Immature natural killer cell (primary cell): Measurements from ENCODE around the gene KRT2. TPM values are rescaled to one million over a fixed set of nuclear protein-coding genes. Genes with fewer than 3 reads are reported as not detected.

Source experiments
- DNase-seq, 3 donors: peaks; one replicate each; pipeline ENCODE4 v3.0.0; 2022; ENCODE audit warnings: mixed read lengths in 1 of 3
- H3K27ac Mint-ChIP-seq, 6 donors: one replicate each; pipeline ENCODE4 v1.8.0; 2020; ENCODE audit warnings: mixed read lengths in 6 of 6, mild to moderate bottlenecking in 5 of 6, inconsistent platforms in 4 of 6, moderate library complexity in 3 of 6
- H3K27me3 Mint-ChIP-seq, 3 donors: one replicate each; pipeline ENCODE4 v1.8.0; 2020 to 2021; ENCODE audit warnings: low read depth in 3 of 3, mild to moderate bottlenecking in 3 of 3, mixed read lengths in 3 of 3, moderate library complexity in 3 of 3, inconsistent platforms in 1 of 3
- H3K36me3 Mint-ChIP-seq, 3 donors: one replicate each; pipeline ENCODE4 v1.8.0; 2020; ENCODE audit warnings: mixed read lengths in 3 of 3, inconsistent platforms in 2 of 3, mild to moderate bottlenecking in 2 of 3
- H3K4me1 Mint-ChIP-seq, 2 donors: one replicate each; pipeline ENCODE4 v1.8.0; 2020; ENCODE audit warnings: inconsistent platforms in 2 of 2, mild to moderate bottlenecking in 2 of 2, mixed read lengths in 2 of 2, moderate library complexity in 1 of 2
- H3K4me3 Mint-ChIP-seq, 5 donors: one replicate each; pipeline ENCODE4 v1.8.0; 2020; ENCODE audit warnings: mild to moderate bottlenecking in 5 of 5, mixed read lengths in 5 of 5, inconsistent platforms in 3 of 5, moderate library complexity in 3 of 5
- H3K9me3 Mint-ChIP-seq, 6 donors: one replicate each; pipeline ENCODE4 v1.8.0; 2020; ENCODE audit warnings: mild to moderate bottlenecking in 6 of 6, mixed read lengths in 6 of 6, inconsistent platforms in 4 of 6, moderate library complexity in 3 of 6
- polyA plus RNA-seq, 3 donors: library from polyadenylated mRNA; unstranded; fragments of 300-500 nt; fragmentation: Illumina TruSeq; gene quantifications; one replicate each; pipeline ENCODE4 v1.2.3, GENCODE V29; 2021

KRT2 gene
- polyA plus RNA-seq, 3 donors from 2014 or later, result 0.51 to 1.3 (median 0.61) TPM

DNA sequence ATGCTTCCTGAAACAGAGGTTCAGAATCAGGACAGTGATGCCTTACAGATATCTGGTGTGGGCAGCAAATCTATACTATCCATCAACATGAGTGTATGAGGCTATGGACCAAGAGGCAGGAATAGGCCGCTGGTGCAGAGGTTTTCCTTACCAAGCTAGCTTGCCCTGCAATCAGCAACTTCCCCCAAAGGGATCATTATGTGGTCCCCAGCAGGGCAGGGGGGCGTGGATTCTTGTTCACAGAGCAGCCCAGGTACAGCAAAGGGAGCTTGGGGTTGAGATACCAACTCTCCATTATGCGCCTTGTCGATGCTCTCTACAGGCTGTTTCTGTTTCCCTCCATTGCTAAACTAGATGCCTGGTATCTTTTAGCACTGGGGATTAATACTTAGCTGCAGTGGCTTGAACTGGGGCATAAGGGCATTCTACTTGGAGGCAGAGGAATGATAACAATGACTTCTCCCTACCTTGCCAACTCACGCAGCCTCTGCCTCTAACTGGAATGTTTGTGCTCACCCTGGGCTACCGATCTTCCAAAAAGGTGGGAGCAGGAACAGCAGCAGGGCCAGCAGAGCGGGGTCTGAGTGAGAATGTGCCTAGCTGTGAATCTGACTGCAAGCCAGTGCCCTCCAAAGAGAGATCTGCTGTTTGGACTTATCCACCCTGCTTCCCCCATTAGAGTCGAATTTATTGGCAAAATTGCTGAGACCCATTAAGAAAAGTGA, 38.5 kb upstream of the KRT2 start:
- Mint-ChIP-seq H3K4me3 (peak overlapping the region; percentile 82 to 92 (median 83)), H3K9me3 (no peaks in the 10 kb centered on the region), H3K4me1 (peaks cover 40 to 46% of the 10 kb centered on the region in 2 donors), H3K27me3 (peaks cover 5 to 13% (median 10%) of the 10 kb centered on the region in 3 donors), H3K36me3 (no peaks in the 10 kb centered on the region), H3K27ac (peak overlapping the region in 5 of 6 donors; percentile 57 to 91 (median 76))
- DNase-seq, result no peak

DNA sequence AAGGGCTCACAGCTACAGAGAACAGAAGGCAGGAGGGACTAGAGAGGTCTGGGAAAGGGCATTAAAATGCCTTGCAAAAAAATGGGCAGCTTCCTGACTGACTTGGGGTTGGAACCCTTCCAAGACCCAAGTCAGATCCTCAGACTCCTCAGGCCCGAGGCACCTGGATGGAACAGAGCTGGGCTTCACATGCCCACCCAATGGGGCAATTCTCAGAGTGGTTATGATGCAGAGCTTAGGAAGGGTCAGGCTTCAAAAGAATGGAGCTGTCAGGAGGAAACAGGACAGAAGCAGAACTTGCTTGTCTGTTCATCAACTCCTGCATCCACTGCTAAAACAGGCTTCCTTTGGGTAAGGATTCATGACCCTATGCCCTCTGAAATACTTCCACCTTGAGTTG, 37.9 kb upstream of the KRT2 start:
- Mint-ChIP-seq H3K36me3 (no peaks in the 10 kb centered on the region), H3K4me1 (peaks cover 40 to 46% of the 10 kb centered on the region in 2 donors), H3K9me3 (no peaks in the 10 kb centered on the region), H3K27ac (peak overlapping the region in 4 of 6 donors; percentile 32 to 91 (median 76)), H3K4me3 (peak overlapping the region; percentile 31 to 87 (median 56)), H3K27me3 (peaks cover 5 to 13% (median 10%) of the 10 kb centered on the region in 3 donors)
- no peak for DNase-seq

DNA sequence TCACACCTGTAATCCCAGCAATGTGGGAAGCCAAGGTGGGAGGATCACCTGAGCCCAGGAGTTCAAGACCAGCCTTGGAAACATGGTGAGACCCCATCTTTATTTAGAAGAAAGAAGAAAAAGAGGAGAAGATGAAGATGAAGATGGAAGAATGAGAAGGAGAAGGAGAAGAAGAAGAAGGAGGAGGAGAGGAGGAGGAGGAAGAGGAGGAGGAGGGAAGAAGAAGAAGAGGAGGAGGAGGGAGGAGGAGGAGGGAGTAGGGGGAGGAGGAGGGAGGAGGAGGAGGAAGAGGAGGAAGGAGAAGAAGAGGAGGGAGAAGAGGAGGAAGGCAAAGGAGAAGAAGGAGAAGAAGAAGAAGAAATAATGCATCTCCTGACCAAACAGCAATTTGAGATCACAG, 37.2 kb upstream of the KRT2 start:
- Mint-ChIP-seq H3K4me1 (peaks cover 40 to 46% of the 10 kb centered on the region in 2 donors), H3K36me3 (no peaks in the 10 kb centered on the region), H3K9me3 (no peaks in the 10 kb centered on the region), H3K27ac (peak overlapping the region in 2 of 6 donors; percentile 65 to 76), H3K27me3 (peaks cover 5 to 13% (median 13%) of the 10 kb centered on the region in 3 donors), H3K4me3 (peak overlapping the region in 1 of 5 donors; percentile 56)
- DNase-seq, result no peak

DNA sequence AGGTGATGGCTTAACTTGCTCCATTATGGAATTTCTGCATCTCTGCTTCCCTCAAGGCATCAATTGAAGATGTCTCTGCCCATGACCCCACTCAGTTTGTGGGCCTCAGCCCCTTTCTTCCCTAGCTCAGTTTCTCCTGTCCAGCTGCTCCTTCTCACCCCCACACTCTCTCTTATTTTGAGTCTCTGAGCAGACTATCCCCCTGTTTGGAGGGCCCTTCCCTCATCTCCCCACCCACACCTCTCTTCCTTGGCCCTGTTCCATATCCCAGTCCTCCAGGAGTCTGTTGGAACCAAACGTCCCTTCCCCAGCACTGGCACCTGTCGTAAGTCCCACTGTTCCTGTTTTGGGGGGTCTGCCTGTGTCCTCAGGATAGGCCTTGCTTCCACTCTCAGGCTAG, 36.5 kb upstream of the KRT2 start:
- H3K4me1 Mint-ChIP-seq, result peaks cover 40 to 46% of the 10 kb centered on the region in 2 donors

DNA sequence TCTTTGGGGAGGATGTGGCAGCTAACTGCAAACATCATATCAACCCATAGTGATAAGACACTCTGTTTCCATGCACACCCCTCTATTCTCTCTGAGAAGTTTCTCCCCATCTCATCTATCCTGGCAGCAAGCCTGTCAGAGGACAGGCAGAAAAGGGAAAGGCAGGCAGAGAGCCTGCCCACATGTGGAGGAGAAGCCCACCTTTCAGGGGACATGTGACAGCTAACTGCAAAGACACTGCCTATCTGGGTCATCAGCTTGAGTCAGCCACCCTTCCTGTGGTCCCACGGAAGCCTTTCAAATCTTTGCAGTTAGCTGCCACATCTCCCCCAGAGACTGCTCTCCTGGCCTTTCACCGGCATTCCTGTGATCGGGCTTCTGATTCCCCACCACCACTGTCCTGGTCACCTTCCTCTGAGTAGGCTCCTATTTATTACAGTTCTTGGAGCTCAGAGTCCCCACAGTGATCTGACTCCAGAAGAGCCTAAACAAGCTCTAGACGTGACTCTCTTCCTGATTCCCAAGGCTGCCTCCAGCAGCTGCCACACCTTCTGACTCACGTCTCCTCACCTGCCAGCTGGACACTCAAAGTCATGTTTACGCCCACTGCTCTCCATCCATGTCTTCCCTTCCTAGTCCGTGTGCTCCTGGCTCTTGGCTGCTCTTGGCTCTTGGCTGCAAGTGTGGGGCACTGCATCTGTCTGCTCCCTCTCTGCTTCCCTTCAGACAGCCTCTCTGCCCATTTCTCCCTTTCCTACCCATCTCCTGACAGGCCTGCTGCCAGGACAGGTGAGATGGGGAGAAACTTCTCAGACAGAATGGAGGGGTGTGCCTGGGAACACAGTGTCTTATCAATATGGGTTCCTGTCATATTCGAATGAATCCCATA, 35.7 kb upstream of the KRT2 start:
- DNase-seq, result peak; percentile 22 to 39 (median 35)
- Mint-ChIP-seq H3K9me3 (no peaks in the 10 kb centered on the region), H3K4me3 (peak overlapping the region in 4 of 5 donors; percentile 44 to 69 (median 58)), H3K36me3 (no peaks in the 10 kb centered on the region), H3K27me3 (peaks cover 9 to 16% (median 11%) of the 10 kb centered on the region in 3 donors), H3K4me1 (peaks cover 40 to 46% of the 10 kb centered on the region in 2 donors), H3K27ac (peak overlapping the region; percentile 3 to 76 (median 34))

More for the DNA sequence above, 36.5 kb upstream of the KRT2 start:
- H3K27me3 Mint-ChIP-seq, result peaks cover 7 to 16% (median 11%) of the 10 kb centered on the region in 3 donors
- H3K27ac Mint-ChIP-seq, result peak overlapping the region in 4 of 6 donors; percentile 13 to 76 (median 68)
- H3K9me3 Mint-ChIP-seq, result no peaks in the 10 kb centered on the region
- peak overlapping the region in 1 of 5 donors; percentile 40 for H3K4me3 Mint-ChIP-seq
- DNase-seq, result no peak
- H3K36me3 Mint-ChIP-seq, result no peaks in the 10 kb centered on the region

DNA sequence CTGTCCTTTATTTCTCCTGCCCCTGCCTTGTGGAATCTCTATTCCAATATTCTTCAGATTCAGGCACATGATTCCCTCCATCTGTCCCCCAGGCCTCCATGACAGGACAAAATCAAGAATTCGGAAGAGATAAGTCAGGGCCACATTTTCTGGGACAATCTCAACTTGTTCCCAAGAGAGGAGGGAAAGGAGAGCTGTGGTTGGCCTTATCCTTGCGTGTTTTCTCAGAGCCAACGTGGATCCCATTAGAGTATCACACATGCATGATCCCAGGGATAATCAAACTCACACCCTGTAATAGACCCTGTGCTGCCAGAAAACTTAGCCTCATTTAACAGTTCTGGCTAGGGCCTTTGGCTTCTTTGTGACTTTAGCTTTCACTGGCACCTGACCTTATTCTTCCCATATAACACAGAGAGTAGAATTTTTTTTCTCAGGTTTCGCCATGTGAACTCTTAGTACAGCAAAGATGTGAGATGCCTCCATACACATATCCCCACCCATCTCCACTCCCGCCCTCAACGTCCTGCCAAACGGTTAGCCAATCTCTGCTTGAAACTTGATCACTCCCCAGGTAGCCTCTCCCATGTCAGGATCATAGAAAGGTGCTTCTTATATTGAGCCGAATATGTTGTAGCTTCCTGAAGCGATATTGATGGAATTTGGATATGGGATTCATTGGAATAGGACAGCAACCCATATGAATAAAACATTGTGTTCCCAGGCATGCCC, 34.9 kb upstream of the KRT2 start:
- H3K36me3 Mint-ChIP-seq, result no peaks in the 10 kb centered on the region
- DNase-seq, result no peak
- H3K4me1 Mint-ChIP-seq, result peaks cover 45 to 52% of the 10 kb centered on the region in 2 donors
- no peaks in the 10 kb centered on the region for H3K9me3 Mint-ChIP-seq
- H3K4me3 Mint-ChIP-seq, result peak overlapping the region in 3 of 5 donors; percentile 55 to 69 (median 62)
- H3K27ac Mint-ChIP-seq, result peak overlapping the region in 3 of 6 donors; percentile 50 to 76 (median 68)
- H3K27me3 Mint-ChIP-seq, result peaks cover 11 to 16% (median 12%) of the 10 kb centered on the region in 3 donors

DNA sequence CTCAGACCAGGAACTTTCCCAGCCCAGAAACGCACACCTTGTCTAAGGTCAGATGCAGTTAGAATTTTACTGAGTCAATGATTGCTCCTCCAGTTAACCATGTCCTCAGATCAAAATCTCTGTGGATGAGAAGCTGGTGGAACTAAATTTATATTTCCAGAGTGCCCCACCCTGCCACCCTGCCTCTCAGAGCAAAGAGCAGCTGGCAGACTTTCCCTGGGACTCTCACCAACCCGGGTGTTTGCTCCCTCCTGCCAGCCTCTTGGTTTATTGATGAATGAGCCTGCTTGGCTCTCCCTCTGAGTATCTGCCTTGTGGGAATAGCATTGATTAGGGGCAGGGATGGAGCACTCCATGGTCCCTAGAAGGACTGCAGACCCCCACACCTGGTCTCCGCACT, 34.1 kb upstream of the KRT2 start:
- peaks cover 11 to 13% (median 12%) of the 10 kb centered on the region in 3 donors for H3K27me3 Mint-ChIP-seq
- H3K4me3 Mint-ChIP-seq, result no peak overlapping the region
- DNase-seq, result no peak
- no peaks in the 10 kb centered on the region for H3K9me3 Mint-ChIP-seq
- peaks cover 47 to 52% of the 10 kb centered on the region in 2 donors for H3K4me1 Mint-ChIP-seq
- no peaks in the 10 kb centered on the region for H3K36me3 Mint-ChIP-seq
- H3K27ac Mint-ChIP-seq, result peak overlapping the region in 1 of 6 donors; percentile 76

DNA sequence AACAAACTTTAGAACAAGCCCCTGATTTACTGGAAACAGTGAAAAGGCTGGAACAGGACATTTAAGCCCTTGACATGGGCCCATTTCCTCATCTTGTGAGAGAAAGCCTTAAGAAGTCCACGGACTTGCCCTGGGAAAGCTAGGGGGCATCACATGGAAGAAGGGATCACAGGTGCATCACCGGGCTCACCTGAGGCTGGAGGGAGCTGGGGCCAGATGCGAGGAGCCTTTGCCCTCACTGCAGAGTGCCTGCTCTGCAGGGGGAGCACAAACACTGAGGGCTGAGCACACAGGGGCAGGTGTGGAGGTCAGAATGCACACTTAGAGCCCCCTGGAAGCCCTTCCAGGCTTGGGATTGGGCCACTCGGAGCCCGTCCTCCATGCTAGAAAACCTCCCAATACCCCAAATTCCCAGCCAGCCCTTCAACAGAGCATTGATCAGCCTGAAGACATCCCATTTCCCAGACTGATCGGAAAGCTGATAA, 33.4 kb upstream of the KRT2 start:
- Mint-ChIP-seq H3K4me3 (no peak overlapping the region), H3K27ac (peak overlapping the region in 1 of 6 donors; percentile 32), H3K4me1 (peaks cover 46 to 52% of the 10 kb centered on the region in 2 donors), H3K9me3 (no peaks in the 10 kb centered on the region), H3K27me3 (peaks cover 7 to 15% (median 12%) of the 10 kb centered on the region in 3 donors), H3K36me3 (no peaks in the 10 kb centered on the region)
- no peak for DNase-seq

DNA sequence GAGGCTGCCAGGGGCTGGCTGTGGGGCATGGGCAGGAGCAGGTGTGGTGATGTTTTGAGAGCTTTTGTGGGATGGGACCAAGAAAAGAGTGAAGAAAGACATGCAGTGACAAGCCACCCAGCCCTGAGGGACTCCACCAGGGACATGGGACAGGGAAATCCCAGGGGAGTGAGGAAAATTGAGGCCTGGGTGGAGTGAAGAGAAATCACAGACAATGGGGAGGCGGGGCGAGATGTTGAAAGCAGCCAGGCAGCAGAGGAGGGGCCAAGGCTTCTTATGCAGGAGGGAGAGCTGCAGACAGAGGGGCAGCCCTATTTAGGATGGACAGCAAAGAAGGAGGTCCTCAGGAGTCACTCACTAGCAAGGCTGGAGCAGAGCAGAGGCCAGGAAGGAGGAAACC, 32.4 kb upstream of the KRT2 start:
- H3K4me1 Mint-ChIP-seq, result peaks cover 47% of the 10 kb centered on the region in 2 donors
- no peaks in the 10 kb centered on the region for H3K9me3 Mint-ChIP-seq
- no peaks in the 10 kb centered on the region for H3K36me3 Mint-ChIP-seq
- H3K27ac Mint-ChIP-seq, result peak overlapping the region in 3 of 6 donors; percentile 28 to 69 (median 68)
- peaks cover 12 to 15% (median 14%) of the 10 kb centered on the region in 3 donors for H3K27me3 Mint-ChIP-seq
- H3K4me3 Mint-ChIP-seq, result no peak overlapping the region
- no peak for DNase-seq

DNA sequence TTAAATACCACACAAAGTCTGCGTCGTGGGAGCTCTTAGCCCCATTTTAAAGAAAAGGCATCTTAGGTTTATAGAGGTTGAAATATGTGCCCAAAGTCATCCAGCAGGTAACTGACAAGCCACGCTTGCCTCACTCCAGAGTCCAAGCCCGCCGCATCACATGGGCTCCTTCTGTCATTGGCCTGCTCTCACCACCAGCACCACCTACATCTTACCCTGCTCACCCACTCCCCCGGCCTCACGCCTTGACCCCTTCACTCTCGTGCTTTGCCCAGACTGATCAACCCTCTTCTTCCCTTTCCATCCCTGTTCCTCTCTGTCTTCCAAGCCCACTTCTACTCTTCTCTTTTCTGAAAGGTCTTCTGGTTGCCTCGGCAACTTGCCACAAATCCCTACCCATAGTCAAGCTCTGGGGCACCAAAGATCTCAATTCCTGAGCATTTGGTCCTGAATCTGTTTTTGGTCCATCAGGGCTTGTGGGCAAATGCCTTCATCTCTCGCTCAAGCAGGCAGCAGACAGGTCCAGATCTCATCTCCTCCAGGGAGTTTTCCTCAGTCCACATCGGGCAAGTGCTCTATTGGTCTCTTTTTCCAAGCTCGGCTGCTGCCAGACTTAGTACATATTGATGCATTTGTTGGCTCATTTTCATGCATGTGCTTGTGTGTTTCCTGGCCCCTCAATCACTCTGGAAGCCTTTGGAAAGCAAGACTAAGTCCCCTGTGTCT, 31.7 kb upstream of the KRT2 start:
- DNase-seq, result no peak
- H3K4me3 Mint-ChIP-seq, result no peak overlapping the region
- peak overlapping the region in 4 of 6 donors; percentile 51 to 84 (median 74) for H3K27ac Mint-ChIP-seq
- peaks cover 46 to 47% of the 10 kb centered on the region in 2 donors for H3K4me1 Mint-ChIP-seq
- H3K9me3 Mint-ChIP-seq, result no peaks in the 10 kb centered on the region
- H3K36me3 Mint-ChIP-seq, result no peaks in the 10 kb centered on the region
- peaks cover 12 to 16% (median 14%) of the 10 kb centered on the region in 3 donors for H3K27me3 Mint-ChIP-seq

DNA sequence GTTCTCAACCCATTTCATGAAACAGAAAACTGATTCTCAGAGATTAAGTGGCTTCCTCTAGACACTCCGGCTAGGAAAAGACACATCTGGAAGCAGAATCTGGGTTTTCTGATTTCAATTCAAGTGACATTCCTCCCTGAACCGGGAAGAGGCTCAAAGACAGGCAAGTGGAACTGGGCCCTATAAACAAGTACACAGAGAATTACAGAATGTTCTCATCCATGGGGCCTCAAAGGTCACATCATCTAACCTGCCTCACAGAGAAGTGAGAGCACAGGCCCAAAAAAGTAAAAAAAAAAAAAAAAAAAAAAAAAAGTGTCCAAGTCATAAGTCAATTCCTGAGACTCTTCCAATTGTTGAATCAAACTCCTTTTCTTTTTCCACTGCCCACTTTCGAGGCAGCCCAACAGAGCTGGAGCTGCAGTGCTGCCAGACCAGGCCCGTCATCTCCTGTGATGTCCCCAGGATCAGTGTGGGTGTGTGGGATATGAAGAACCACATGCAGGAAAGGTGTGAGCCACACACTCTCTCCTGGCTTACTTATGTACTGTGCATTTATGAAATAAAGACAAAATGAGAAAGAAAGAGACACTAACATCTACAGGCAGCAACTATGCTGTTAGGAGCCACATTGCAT, 31.0 kb upstream of the KRT2 start:
- H3K36me3 Mint-ChIP-seq, result no peaks in the 10 kb centered on the region
- DNase-seq, result no peak
- H3K4me1 Mint-ChIP-seq, result peaks cover 39 to 45% of the 10 kb centered on the region in 2 donors
- no peaks in the 10 kb centered on the region for H3K9me3 Mint-ChIP-seq
- H3K27ac Mint-ChIP-seq, result peak overlapping the region in 4 of 6 donors; percentile 56 to 84 (median 74)
- H3K27me3 Mint-ChIP-seq, result peaks cover 8 to 18% (median 12%) of the 10 kb centered on the region in 3 donors
- no peak overlapping the region for H3K4me3 Mint-ChIP-seq

DNA sequence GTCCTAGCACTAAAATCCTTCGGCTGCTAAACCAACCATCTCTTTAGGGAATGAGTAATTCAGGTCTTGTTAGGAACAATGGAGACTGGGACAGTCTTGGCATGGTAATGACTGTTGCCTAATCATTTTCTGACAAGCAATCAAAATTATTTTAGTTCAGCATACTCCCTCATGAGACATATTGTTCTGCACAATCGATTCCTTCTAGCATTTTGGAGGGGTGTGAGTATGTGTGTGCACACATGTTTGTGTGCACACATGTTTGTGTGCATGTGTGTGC, 30.3 kb upstream of the KRT2 start:
- H3K27ac Mint-ChIP-seq, result peak overlapping the region in 4 of 6 donors; percentile 5 to 85 (median 66)
- H3K36me3 Mint-ChIP-seq, result no peaks in the 10 kb centered on the region
- H3K4me3 Mint-ChIP-seq, result peak overlapping the region in 1 of 5 donors; percentile 15
- H3K27me3 Mint-ChIP-seq, result peaks cover 10 to 18% (median 11%) of the 10 kb centered on the region in 3 donors
- no peaks in the 10 kb centered on the region for H3K9me3 Mint-ChIP-seq
- peaks cover 32 to 38% of the 10 kb centered on the region in 2 donors for H3K4me1 Mint-ChIP-seq
- DNase-seq, result no peak
